HL-60 (cell line): Measurements from ENCODE around the gene AJUBA.

Experiments
- DNase-seq, 2 experiments: peaks; one replicate each; pipeline ENCODE4 v3.0.0-alpha.2; 2010 to 2020; ENCODE audit warnings: low read depth in 1 of 2, low spot score in 1 of 2
- H3K27ac ChIP-seq: fragments of 250-450 bp; sonication (Bioruptor Pico); replicated peaks from 2 replicates; pipeline ENCODE4 v1.5.1; 2020; ENCODE audit warnings: mild to moderate bottlenecking, moderate library complexity
- H3K27me3 ChIP-seq: fragments of 250-450 bp; sonication (Bioruptor Pico); 2 replicates; pipeline ENCODE4 v1.5.1; 2021; ENCODE audit warnings: mild to moderate bottlenecking, moderate library complexity; ENCODE audit not compliant: insufficient read depth, poor library complexity, severe bottlenecking
- H3K4me3 ChIP-seq: replicated peaks from 2 replicates; pipeline ENCODE4 v1.5.1; 2011; ENCODE audit warnings: mild to moderate bottlenecking, control low read depth, low read length; ENCODE audit not compliant: insufficient read depth
- CTCF ChIP-seq: IDR thresholded peaks from one replicate; pipeline ENCODE4 v1.5.1; 2011; ENCODE audit warnings: low read length, control low read depth, inconsistent platforms; ENCODE audit not compliant: insufficient read depth
- GABPA ChIP-seq: IDR thresholded peaks from 2 replicates; pipeline ENCODE4 v1.6.1; 2012; ENCODE audit warnings: low read depth
- POLR2AphosphoS5 ChIP-seq: IDR thresholded peaks from 2 replicates; pipeline ENCODE4 v1.6.1; 2012; ENCODE audit warnings: low read depth
- SPI1 ChIP-seq: IDR thresholded peaks from 2 replicates; pipeline ENCODE4 v1.6.1; 2012; ENCODE audit warnings: low read depth, mild to moderate bottlenecking, borderline replicate concordance
- TF ChIP-seq, protein P1 (sequence below): IDR thresholded peaks from 2 replicates; pipeline ENCODE4 v1.6.1; 2012; ENCODE audit warnings: low read depth; ENCODE audit not compliant: insufficient replicate concordance

AJUBA gene

GRCh38 chr14:22987291-22987690 is 4.9 kb upstream of the AJUBA start:
- Histone ChIP-seq H3K27ac (no peak overlapping the region), H3K4me3 (no peak overlapping the region), H3K27me3 (no peaks in the 10 kb centered on the region)
- no peak for TF ChIP-seq POLR2AphosphoS5
- no peak for DNase-seq

DNA sequence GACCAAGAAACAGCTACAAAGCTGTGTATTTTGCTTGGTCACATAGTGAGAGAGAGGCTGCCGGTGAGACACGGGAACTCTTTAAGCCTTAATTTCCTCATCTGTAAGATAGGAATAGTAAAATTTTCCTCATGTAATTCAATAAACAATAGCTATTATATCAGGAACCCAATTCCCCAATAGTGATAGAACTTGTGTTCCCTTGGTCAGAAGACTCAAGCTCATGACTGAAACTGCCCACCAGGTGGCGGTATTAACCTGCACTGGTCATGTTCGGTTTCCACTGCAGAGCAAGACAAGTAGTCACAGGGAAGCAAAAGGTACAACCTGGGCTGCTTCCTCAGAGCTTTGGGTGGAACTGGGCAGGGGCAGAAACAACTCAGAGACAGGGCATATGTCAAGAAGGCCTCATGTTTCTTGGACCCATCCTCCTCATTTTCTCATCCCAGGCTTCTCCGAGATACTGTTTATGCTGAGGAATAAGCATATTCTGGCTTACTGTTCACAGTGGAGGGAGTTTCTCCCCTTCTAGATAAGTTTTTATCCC is 4.2 kb upstream of the AJUBA start:
- H3K4me3 ChIP-seq = no peak overlapping the region
- peaks cover 5% of the 10 kb centered on the region for H3K27me3 ChIP-seq
- DNase-seq = peak; percentile 79 to 89
- H3K27ac ChIP-seq = no peak overlapping the region
- TF ChIP-seq SPI1 (no peak), GABPA (no peak), CTCF (peak; percentile 95), POLR2AphosphoS5 (no peak)
- TF ChIP-seq, protein P1, sequence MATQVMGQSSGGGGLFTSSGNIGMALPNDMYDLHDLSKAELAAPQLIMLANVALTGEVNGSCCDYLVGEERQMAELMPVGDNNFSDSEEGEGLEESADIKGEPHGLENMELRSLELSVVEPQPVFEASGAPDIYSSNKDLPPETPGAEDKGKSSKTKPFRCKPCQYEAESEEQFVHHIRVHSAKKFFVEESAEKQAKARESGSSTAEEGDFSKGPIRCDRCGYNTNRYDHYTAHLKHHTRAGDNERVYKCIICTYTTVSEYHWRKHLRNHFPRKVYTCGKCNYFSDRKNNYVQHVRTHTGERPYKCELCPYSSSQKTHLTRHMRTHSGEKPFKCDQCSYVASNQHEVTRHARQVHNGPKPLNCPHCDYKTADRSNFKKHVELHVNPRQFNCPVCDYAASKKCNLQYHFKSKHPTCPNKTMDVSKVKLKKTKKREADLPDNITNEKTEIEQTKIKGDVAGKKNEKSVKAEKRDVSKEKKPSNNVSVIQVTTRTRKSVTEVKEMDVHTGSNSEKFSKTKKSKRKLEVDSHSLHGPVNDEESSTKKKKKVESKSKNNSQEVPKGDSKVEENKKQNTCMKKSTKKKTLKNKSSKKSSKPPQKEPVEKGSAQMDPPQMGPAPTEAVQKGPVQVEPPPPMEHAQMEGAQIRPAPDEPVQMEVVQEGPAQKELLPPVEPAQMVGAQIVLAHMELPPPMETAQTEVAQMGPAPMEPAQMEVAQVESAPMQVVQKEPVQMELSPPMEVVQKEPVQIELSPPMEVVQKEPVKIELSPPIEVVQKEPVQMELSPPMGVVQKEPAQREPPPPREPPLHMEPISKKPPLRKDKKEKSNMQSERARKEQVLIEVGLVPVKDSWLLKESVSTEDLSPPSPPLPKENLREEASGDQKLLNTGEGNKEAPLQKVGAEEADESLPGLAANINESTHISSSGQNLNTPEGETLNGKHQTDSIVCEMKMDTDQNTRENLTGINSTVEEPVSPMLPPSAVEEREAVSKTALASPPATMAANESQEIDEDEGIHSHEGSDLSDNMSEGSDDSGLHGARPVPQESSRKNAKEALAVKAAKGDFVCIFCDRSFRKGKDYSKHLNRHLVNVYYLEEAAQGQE = no peak

- TF ChIP-seq, protein P1 = no peak
- no peak for TF ChIP-seq GABPA
- TF ChIP-seq SPI1 = no peak
- TF ChIP-seq CTCF = no peak
- TF ChIP-seq POLR2AphosphoS5 = no peak
- DNase-seq = no peak
- Histone ChIP-seq H3K4me3 (no peak overlapping the region), H3K27ac (no peak overlapping the region), H3K27me3 (peaks cover 11% of the 10 kb centered on the region)
These were observed 3.6 kb upstream of the AJUBA start for GRCh38 chr14:22985894-22986507.

- DNase-seq = no peak
- TF ChIP-seq POLR2AphosphoS5 = no peak
- no peak for TF ChIP-seq CTCF
- no peak for TF ChIP-seq SPI1
- TF ChIP-seq, protein P1 = no peak
- TF ChIP-seq GABPA = no peak
- Histone ChIP-seq H3K27me3 (peaks cover 11% of the 10 kb centered on the region), H3K27ac (no peak overlapping the region), H3K4me3 (no peak overlapping the region)
These were observed 2.8 kb upstream of the AJUBA start for GRCh38 chr14:22984959-22985658.
